SU-DHL-6 (cell line): ENCODE data around the gene TMEM203.

ENCODE experiments used
- H2AFZ ChIP-seq: fragments of 200-600 bp; sonication (generic); 2 replicates; pipeline ENCODE4 v1.6.1; 2014; ENCODE audit warnings: low read depth, mild to moderate bottlenecking, moderate library complexity, mixed read lengths, antibody characterized with exemption, low read length; ENCODE audit not compliant: severe bottlenecking
- H3F3A ChIP-seq: fragments of 200-600 bp; shearing (Covaris generic); 2 replicates; pipeline ENCODE4 v1.6.0; 2016; ENCODE audit warnings: antibody characterized with exemption, mild to moderate bottlenecking; ENCODE audit not compliant: insufficient read depth
- H3K27ac ChIP-seq: fragments of 200-600 bp; sonication (generic); 2 replicates; pipeline ENCODE4 v1.5.1; 2016; ENCODE audit warnings: low read depth, mild to moderate bottlenecking, low read length, moderate library complexity, mixed read lengths
- H3K27me3 ChIP-seq: fragments of 200-600 bp; sonication (generic), shearing (Covaris generic); 2 replicates; pipeline ENCODE4 v1.6.0; 2014; ENCODE audit warnings: mild to moderate bottlenecking, low read length
- H3K36me3 ChIP-seq: fragments of 200-600 bp; sonication (generic); 2 replicates; pipeline ENCODE4 v1.6.1; 2014; ENCODE audit warnings: mild to moderate bottlenecking, low read length, mixed read lengths
- H3K4me2 ChIP-seq: fragments of 300-600, 200-600 bp; shearing (Covaris generic), sonication (generic); 2 replicates; pipeline ENCODE4 v1.6.0; 2014; ENCODE audit warnings: low read length, low read depth, mild to moderate bottlenecking; ENCODE audit not compliant: poor library complexity, severe bottlenecking
- H3K4me3 ChIP-seq: fragments of 200-600 bp; sonication (generic); 2 replicates; pipeline ENCODE4 v1.5.1; 2014; ENCODE audit warnings: antibody characterized with exemption, low read length, mild to moderate bottlenecking, mixed read lengths; ENCODE audit not compliant: insufficient read depth, poor library complexity, severe bottlenecking
- H3K79me2 ChIP-seq: fragments of 200-600 bp; sonication (generic); 2 replicates; pipeline ENCODE4 v1.6.1; 2014; ENCODE audit warnings: mild to moderate bottlenecking, low read length, moderate library complexity; ENCODE audit not compliant: insufficient read depth
- H3K9ac ChIP-seq: fragments of 200-600 bp; sonication (generic); 2 replicates; pipeline ENCODE4 v1.7.0; 2014; ENCODE audit warnings: mild to moderate bottlenecking, low read length
- H3K9me2 ChIP-seq: fragments of 200-600 bp; sonication (generic); replicated peaks from 2 replicates; pipeline ENCODE4 v1.6.1; 2014; ENCODE audit warnings: low read length; ENCODE audit not compliant: insufficient read depth
- H3K9me3 ChIP-seq: fragments of 200-600 bp; sonication (generic); 2 replicates; pipeline ENCODE4 v1.6.1; 2014; ENCODE audit warnings: low read length, mixed read lengths; ENCODE audit not compliant: insufficient read depth
- H4K20me1 ChIP-seq: fragments of 200-600 bp; sonication (generic); 2 replicates; pipeline ENCODE4 v1.6.1; 2014; ENCODE audit warnings: low read depth, mild to moderate bottlenecking, antibody characterized with exemption, low read length, moderate library complexity, mixed read lengths
- CTCF ChIP-seq: fragments of 200-600 bp; sonication (generic); IDR thresholded peaks from one replicate; pipeline ENCODE4 v1.5.1; 2017; ENCODE audit warnings: antibody characterized with exemption, mild to moderate bottlenecking, low read length, moderate library complexity; ENCODE audit not compliant: insufficient read depth, poor library complexity, severe bottlenecking
- EZH2phosphoT487 ChIP-seq: fragments of 200-600 bp; sonication (generic), shearing (Covaris generic); conservative IDR thresholded peaks from 2 replicates; pipeline ENCODE4 v1.6.1; 2018; ENCODE audit warnings: mild to moderate bottlenecking, antibody characterized with exemption, low read length, moderate library complexity, mixed read lengths

TMEM203 gene

GRCh38 chr9:137202966-137203365 is 2.5 kb downstream of the TMEM203 start:
- Histone ChIP-seq H3K9ac (0 out of 2 replicates have a peak overlapping the region, but pooled peaks have one; percentile 2), H3F3A (peaks cover 12% of the 10 kb centered on the region), H3K9me3 (no peaks in the 10 kb centered on the region), H3K27me3 (no peaks in the 10 kb centered on the region), H3K79me2 (peaks cover 31% of the 10 kb centered on the region), H3K27ac (peak overlapping the region; percentile 8; the same call in 1 of the 2 replicates), H3K9me2 (no peaks in the 10 kb centered on the region), H2AFZ (no peak overlapping the region), H3K36me3 (no peaks in the 10 kb centered on the region), H3K4me3 (no peak overlapping the region), H4K20me1 (no peaks in the 10 kb centered on the region), H3K4me2 (peak overlapping the region; percentile 32)
- TF ChIP-seq CTCF (no peak), EZH2phosphoT487 (no peak)

GRCh38 chr9:137201205-137201868 is 4.1 kb downstream of the TMEM203 start:
- TF ChIP-seq EZH2phosphoT487: no peak
- TF ChIP-seq CTCF: no peak
- H2AFZ ChIP-seq: no peak overlapping the region
- no peaks in the 10 kb centered on the region for H3K27me3 ChIP-seq
- peak overlapping the region; percentile 80 for H3K9ac ChIP-seq
- H3K36me3 ChIP-seq: no peaks in the 10 kb centered on the region
- H3K9me2 ChIP-seq: no peaks in the 10 kb centered on the region
- H3K9me3 ChIP-seq: no peaks in the 10 kb centered on the region
- H3F3A ChIP-seq: peaks cover 12% of the 10 kb centered on the region
- H4K20me1 ChIP-seq: no peaks in the 10 kb centered on the region
- H3K27ac ChIP-seq: peak overlapping the region; percentile 62
- H3K79me2 ChIP-seq: peaks cover 23% of the 10 kb centered on the region
- peak overlapping the region; percentile 69 for H3K4me2 ChIP-seq
- peak overlapping the region; percentile 68 for H3K4me3 ChIP-seq

GRCh38 chr9:137200311-137201204 is 4.9 kb downstream of the TMEM203 start, which contains the start of gene TPRN:
Gene TPRN, minus strand, starts transcription at chr9:137200741. Its CDS starts 30 bp downstream, at chr9:137200711.
- peak within 1 kb of the TSS; percentile 69 for H3K4me2 ChIP-seq
- H3K9me3 ChIP-seq: no peaks in the 10 kb centered on the region
- TF ChIP-seq EZH2phosphoT487 (no peak), CTCF (no peak)
- peaks cover 12% of the 10 kb centered on the region for H3F3A ChIP-seq
- peak within 1 kb of the TSS; percentile 62 for H3K27ac ChIP-seq
- H3K4me3 ChIP-seq: peak within 1 kb of the TSS; percentile 68
- H4K20me1 ChIP-seq: no peaks in the 10 kb centered on the region
- no peaks in the 10 kb centered on the region for H3K9me2 ChIP-seq
- peak within 1 kb of the TSS; percentile 80 for H3K9ac ChIP-seq
- H3K79me2 ChIP-seq: peaks cover 15% of the 10 kb centered on the region
- H2AFZ ChIP-seq: no peak within 1 kb of the TSS
- H3K36me3 ChIP-seq: no peaks in the 10 kb centered on the region
- H3K27me3 ChIP-seq: no peaks in the 10 kb centered on the region
